K562 (cell line): ENCODE data around the gene PCF11. TPM values are rescaled to one million over a fixed set of nuclear protein-coding genes. Genes with fewer than 3 reads are reported as not detected.

ENCODE experiments used
- KDM1A ChIP-seq, 2 experiments: fragments of 450-650 bp; IDR thresholded peaks; 2 replicates each; pipeline ENCODE4 v1.6.1; 2016; ENCODE audit warnings: mild to moderate bottlenecking in 2 of 2
- KLF16 ChIP-seq: IDR thresholded peaks from 2 replicates; pipeline ENCODE4 v1.6.1; 2016; ENCODE audit warnings: antibody characterized with exemption
- L3MBTL2 ChIP-seq: fragments of 450-650 bp; IDR thresholded peaks from 2 replicates; pipeline ENCODE4 v1.6.1; 2016; ENCODE audit warnings: mild to moderate bottlenecking, moderate library complexity
- MNT ChIP-seq, 2 experiments: fragments of 450-650 bp; conservative IDR thresholded peaks; 2 replicates each; pipeline ENCODE4 v1.6.1; 2017; ENCODE audit warnings: mild to moderate bottlenecking in 2 of 2, moderate library complexity in 2 of 2
- PHF8 ChIP-seq: fragments of 200-600 bp; sonication (generic); IDR thresholded peaks from 2 replicates; pipeline ENCODE4 v1.6.1; 2012; ENCODE audit warnings: mixed run types, mild to moderate bottlenecking, inconsistent platforms, low read length, moderate library complexity, borderline replicate concordance
- RBBP5 ChIP-seq: fragments of 200-600 bp; sonication (generic); IDR thresholded peaks from 2 replicates; pipeline ENCODE4 v1.6.1; 2012; ENCODE audit warnings: borderline replicate concordance, mild to moderate bottlenecking, low read length, control low read depth, inconsistent platforms; ENCODE audit not compliant: insufficient read depth, poor library complexity, severe bottlenecking
- SOX6 ChIP-seq: fragments of 450-650 bp; IDR thresholded peaks from 2 replicates; pipeline ENCODE4 v1.6.1; 2014; ENCODE audit warnings: mild to moderate bottlenecking
- TFE3 ChIP-seq: fragments of 450-650 bp; formaldehyde crosslinking; IDR thresholded peaks from 2 replicates; pipeline ENCODE4 v1.4.0; 2020; ENCODE audit warnings: mild to moderate bottlenecking, mixed read lengths
- TOE1 ChIP-seq, 2 experiments: fragments of 450-650 bp in 1 of 2; sonication (generic) in 1 of 2; formaldehyde crosslinking in 1 of 2; IDR thresholded peaks; 2 replicates each; pipeline versions ENCODE4 v1.7.1 to v1.8.0; 2016 to 2022; ENCODE audit warnings: borderline replicate concordance in 2 of 2, mild to moderate bottlenecking in 2 of 2, antibody characterized with exemption in 1 of 2, inconsistent platforms in 1 of 2, low read depth in 1 of 2, missing genetic modification reagents in 1 of 2, moderate library complexity in 1 of 2
- VEZF1 ChIP-seq: fragments of 200-800 bp; sonication (Bioruptor generic); IDR thresholded peaks from 2 replicates; pipeline ENCODE4 v1.6.1; 2017; ENCODE audit warnings: missing genetic modification characterization, missing compliant biosample characterization
- ZBTB11 ChIP-seq, 3 experiments: fragments of 200-800 bp in 1 of 3; fragments of 250-450 bp in 1 of 3; fragments of 450-650 bp in 1 of 3; sonication (Bioruptor Pico) in 1 of 3; sonication (Bioruptor generic) in 1 of 3; formaldehyde crosslinking in 1 of 3; IDR thresholded peaks; 2 replicates each; pipeline versions ENCODE4 v1.6.1 to v1.8.0; 2016 to 2022; ENCODE audit warnings: mild to moderate bottlenecking in 2 of 3, missing genetic modification characterization in 2 of 3, missing compliant biosample characterization in 1 of 3, moderate library complexity in 1 of 3
- ZNF184 ChIP-seq: sonication (generic); formaldehyde crosslinking; IDR thresholded peaks from 2 replicates; pipeline ENCODE4 v1.5.0; 2020; ENCODE audit warnings: missing genetic modification reagents
- ZNF592 ChIP-seq: fragments of 450-650 bp; IDR thresholded peaks from 2 replicates; pipeline ENCODE4 v1.6.1; 2017; ENCODE audit warnings: antibody characterized with exemption, mild to moderate bottlenecking
- polyA plus RNA-seq, 8 experiments: library from polyadenylated mRNA; depleted of rRNA in 4 of 8; stranded (reverse) in 5 of 8; unstranded in 3 of 8; fragments of >200 nt; fragmentation: Nextera tagmentation in 2 of 8; fragmentation: Illumina TruSeq in 1 of 8; extraction: Ambion mirVana in 2 of 8; extraction: Trizol in 1 of 8; gene quantifications; 2 replicates each; pipeline versions ENCODE4 v1.2.1 to v1.2.3, GENCODE V29; 2011 to 2014; ENCODE audit warnings: inconsistent platforms in 1 of 8, missing spikeins in 1 of 8
- total RNA-seq, 7 experiments: library from RNA; depleted of rRNA in 6 of 7; stranded (reverse); fragments of >200 nt in 6 of 7; fragmentation: Illumina TruSeq in 2 of 7; extraction: Trizol in 2 of 7; gene quantifications; 2 replicates each; pipeline versions ENCODE4 v1.2.1 to v1.2.3, GENCODE V29; 2011 to 2021; ENCODE audit warnings: low replicate concordance in 1 of 7

Gene PCF11
- total and polyA plus RNA-seq, 9 of the 15 experiments (the other 6 are each of a cell fraction or from before 2014, with no cell fraction given): 9.3 to 91.6 (median 54.4) TPM

- TF ChIP-seq MNT (conservative IDR thresholded peaks at IDR 0.05): peak; percentile 59 to 78; a peak in 3 of 4 replicates
- peak; percentile 69 for TF ChIP-seq RBBP5
- TF ChIP-seq L3MBTL2: peak; percentile 83
- TF ChIP-seq KDM1A (IDR thresholded peaks at IDR 0.05): no peak
- TF ChIP-seq TFE3: peak; percentile 27; the same call in 1 of the 2 replicates
- no peak for TF ChIP-seq SOX6
- TF ChIP-seq ZNF184 (CRISPR knock-in tag): no peak
- no peak for TF ChIP-seq PHF8
- 0 out of 2 replicates have a peak, but pooled peaks have one; percentile 25 for TF ChIP-seq TOE1 (IDR thresholded peaks at IDR 0.05; ENCODE audit: borderline replicate concordance)
- no peak for TF ChIP-seq TOE1 (CRISPR knock-in tag; IDR thresholded peaks at IDR 0.05; ENCODE audit: borderline replicate concordance, low read depth)
- TF ChIP-seq ZNF592: peak; percentile 51
- TF ChIP-seq ZBTB11 (CRISPR knock-in tag; IDR thresholded peaks at IDR 0.05): peak in 1 of 3 experiments; percentile 64; a peak in 2 of 6 replicates
- TF ChIP-seq KLF16: no peak
- peak; percentile 21; the same call in 1 of the 2 replicates for TF ChIP-seq VEZF1 (CRISPR knock-in tag)
These were observed 35.1 kb downstream of the PCF11 start (continued) for GRCh38 chr11:83191986-83192385.
